Measurements from ENCODE around the gene NCAM2.

Gene NCAM2

DNA sequence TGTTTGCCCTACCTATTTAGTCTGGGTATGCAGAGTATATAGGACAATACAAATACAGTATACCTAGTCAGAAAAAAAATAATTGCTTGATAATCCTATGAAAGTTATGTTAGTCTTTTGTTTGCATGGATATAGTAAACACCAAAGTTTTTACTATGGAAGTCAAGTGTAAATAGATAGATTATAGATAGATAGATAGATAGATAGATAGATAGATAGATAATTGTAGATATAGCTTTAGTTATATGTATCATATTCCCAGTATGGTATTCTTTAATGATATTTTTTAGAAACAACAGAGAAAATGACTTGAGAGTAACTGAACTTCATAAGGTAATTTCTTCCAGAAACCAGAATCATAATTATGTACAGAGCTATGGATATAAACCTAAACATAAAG is 158.2 kb downstream of the NCAM2 start:
- no peaks in the 10 kb centered on the region for H3K4me1 ChIP-seq (ENCODE audit: control insufficient read depth, insufficient read depth, low read length)
- no peak overlapping the region for H3K4me3 ChIP-seq (ENCODE audit: low read depth, low read length)
- no peaks in the 10 kb centered on the region for H3K27me3 ChIP-seq (ENCODE audit: control insufficient read depth, insufficient read depth, low read length)
- no peaks in the 10 kb centered on the region for H3K36me3 ChIP-seq (ENCODE audit: control insufficient read depth, insufficient read depth, low read length)
- no peaks in the 10 kb centered on the region for H3K9me3 ChIP-seq (ENCODE audit: control insufficient read depth, insufficient read depth, low read length)
- H3K9ac ChIP-seq (ENCODE audit: low read depth, low read length): no peak overlapping the region

- H3K4me1 ChIP-seq (ENCODE audit: control insufficient read depth, insufficient read depth, low read length): no peaks in the 10 kb centered on the region
- H3K4me3 ChIP-seq (ENCODE audit: low read depth, low read length): no peak overlapping the region
- H3K36me3 ChIP-seq (ENCODE audit: control insufficient read depth, insufficient read depth, low read length): no peaks in the 10 kb centered on the region
- no peak overlapping the region for H3K9ac ChIP-seq (ENCODE audit: low read depth, low read length)
- H3K9me3 ChIP-seq (ENCODE audit: control insufficient read depth, insufficient read depth, low read length): no peaks in the 10 kb centered on the region
- no peaks in the 10 kb centered on the region for H3K27me3 ChIP-seq (ENCODE audit: control insufficient read depth, insufficient read depth, low read length)
These were observed 158.7 kb downstream of the NCAM2 start for GRCh38 chr21:21156957-21157356.

DNA sequence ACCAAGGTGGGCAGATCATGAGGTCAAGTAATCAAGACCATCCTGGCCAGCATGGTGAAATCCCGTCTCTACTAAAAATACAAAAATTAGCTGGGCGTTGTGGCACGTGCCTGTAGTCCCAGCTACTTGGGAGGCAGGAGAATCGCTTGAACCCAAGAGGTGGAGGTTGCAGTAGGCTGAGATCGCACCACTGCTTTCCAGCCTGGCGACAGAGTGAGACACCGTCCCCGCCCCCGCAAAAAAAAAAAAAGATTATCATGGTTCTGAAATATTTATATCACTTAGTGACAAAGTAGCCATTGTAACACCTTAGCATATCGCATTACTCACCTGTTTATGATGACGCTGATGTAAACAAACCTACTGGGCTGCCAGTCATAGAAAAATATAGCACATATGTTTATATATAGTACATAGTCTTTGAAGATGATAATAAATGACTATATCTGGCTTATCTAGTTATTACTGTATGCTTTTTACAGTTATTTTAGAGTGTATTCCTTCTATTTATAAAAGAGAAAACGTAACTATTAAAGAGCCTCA is 160.2 kb downstream of the NCAM2 start:
- H3K4me1 ChIP-seq (ENCODE audit: control insufficient read depth, insufficient read depth, low read length): no peaks in the 10 kb centered on the region

GRCh38 chr21:21159253-21159899 is 161.2 kb downstream of the NCAM2 start:
- Histone ChIP-seq H3K27me3 (ENCODE audit: control insufficient read depth, insufficient read depth, low read length) (no peaks in the 10 kb centered on the region), H3K9ac (ENCODE audit: low read depth, low read length) (no peak overlapping the region), H3K4me1 (ENCODE audit: control insufficient read depth, insufficient read depth, low read length) (no peaks in the 10 kb centered on the region), H3K4me3 (ENCODE audit: low read depth, low read length) (no peak overlapping the region), H3K9me3 (ENCODE audit: control insufficient read depth, insufficient read depth, low read length) (no peaks in the 10 kb centered on the region), H3K36me3 (ENCODE audit: control insufficient read depth, insufficient read depth, low read length) (no peaks in the 10 kb centered on the region)

More for the DNA sequence above, 160.2 kb downstream of the NCAM2 start:
- Histone ChIP-seq H3K27me3 (ENCODE audit: control insufficient read depth, insufficient read depth, low read length) (no peaks in the 10 kb centered on the region), H3K9me3 (ENCODE audit: control insufficient read depth, insufficient read depth, low read length) (no peaks in the 10 kb centered on the region), H3K9ac (ENCODE audit: low read depth, low read length) (no peak overlapping the region), H3K36me3 (ENCODE audit: control insufficient read depth, insufficient read depth, low read length) (no peaks in the 10 kb centered on the region), H3K4me3 (ENCODE audit: low read depth, low read length) (no peak overlapping the region)

DNA sequence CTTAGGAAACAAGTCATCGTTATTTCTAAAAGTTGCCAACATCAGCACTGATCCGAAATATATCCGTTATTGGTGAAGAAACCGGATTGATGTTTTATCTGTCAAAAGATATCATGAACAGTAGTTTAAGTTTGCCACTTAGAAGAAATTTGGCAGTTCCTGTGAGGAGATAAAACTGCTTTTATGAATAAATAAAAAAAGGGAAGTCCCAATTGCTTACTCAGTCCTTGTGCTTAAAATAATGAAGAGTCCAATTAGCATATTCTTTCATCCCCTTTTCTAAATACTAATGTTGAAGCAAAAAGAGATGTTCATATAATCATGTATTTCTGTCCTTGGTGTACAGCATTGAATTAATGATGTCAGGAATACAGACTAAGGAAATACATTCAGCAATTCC is 164.6 kb downstream of the NCAM2 start:
- Histone ChIP-seq H3K9ac (ENCODE audit: low read depth, low read length) (no peak overlapping the region), H3K4me3 (ENCODE audit: low read depth, low read length) (no peak overlapping the region), H3K36me3 (ENCODE audit: control insufficient read depth, insufficient read depth, low read length) (no peaks in the 10 kb centered on the region), H3K4me1 (ENCODE audit: control insufficient read depth, insufficient read depth, low read length) (no peaks in the 10 kb centered on the region), H3K27me3 (ENCODE audit: control insufficient read depth, insufficient read depth, low read length) (no peaks in the 10 kb centered on the region), H3K9me3 (ENCODE audit: control insufficient read depth, insufficient read depth, low read length) (no peaks in the 10 kb centered on the region)

- H3K27me3 ChIP-seq (ENCODE audit: control insufficient read depth, insufficient read depth, low read length): no peaks in the 10 kb centered on the region
- no peak overlapping the region for H3K4me3 ChIP-seq (ENCODE audit: low read depth, low read length)
- H3K9me3 ChIP-seq (ENCODE audit: control insufficient read depth, insufficient read depth, low read length): no peaks in the 10 kb centered on the region
- H3K9ac ChIP-seq (ENCODE audit: low read depth, low read length): no peak overlapping the region
- no peaks in the 10 kb centered on the region for H3K4me1 ChIP-seq (ENCODE audit: control insufficient read depth, insufficient read depth, low read length)
- no peaks in the 10 kb centered on the region for H3K36me3 ChIP-seq (ENCODE audit: control insufficient read depth, insufficient read depth, low read length)
These were observed 165.7 kb downstream of the NCAM2 start for GRCh38 chr21:21163904-21164303.

DNA sequence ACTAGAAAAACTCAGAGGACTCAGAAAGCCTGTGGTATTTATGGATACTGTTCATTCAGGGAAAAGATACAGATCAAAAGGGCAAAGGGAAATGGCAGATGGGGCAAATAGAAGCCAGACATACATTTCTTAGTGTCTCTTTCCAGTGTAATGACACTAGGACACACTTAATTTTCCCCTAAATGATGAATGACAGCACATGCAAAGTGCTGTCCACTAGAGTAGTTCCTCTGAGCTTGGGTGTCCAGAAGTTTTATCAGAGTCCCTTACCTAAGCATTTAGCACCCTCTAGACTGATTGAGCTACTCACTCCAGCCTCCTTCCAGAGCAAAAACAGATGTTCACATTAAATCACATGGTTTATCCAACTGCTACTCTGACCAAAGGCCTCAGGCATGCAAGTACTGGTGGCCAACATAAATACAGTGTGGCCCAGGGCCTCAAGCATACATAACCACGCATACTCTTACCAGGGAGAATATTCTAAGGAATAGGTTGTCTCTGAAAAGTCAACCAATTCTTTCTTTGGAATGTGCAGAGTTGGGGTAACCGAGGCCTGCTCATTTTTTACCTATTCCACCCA is 166.9 kb downstream of the NCAM2 start:
- H3K36me3 ChIP-seq (ENCODE audit: control insufficient read depth, insufficient read depth, low read length): no peaks in the 10 kb centered on the region
- no peaks in the 10 kb centered on the region for H3K9me3 ChIP-seq (ENCODE audit: control insufficient read depth, insufficient read depth, low read length)
- no peaks in the 10 kb centered on the region for H3K27me3 ChIP-seq (ENCODE audit: control insufficient read depth, insufficient read depth, low read length)
- H3K4me3 ChIP-seq (ENCODE audit: low read depth, low read length): no peak overlapping the region
- no peak overlapping the region for H3K9ac ChIP-seq (ENCODE audit: low read depth, low read length)
- H3K4me1 ChIP-seq (ENCODE audit: control insufficient read depth, insufficient read depth, low read length): no peaks in the 10 kb centered on the region

DNA sequence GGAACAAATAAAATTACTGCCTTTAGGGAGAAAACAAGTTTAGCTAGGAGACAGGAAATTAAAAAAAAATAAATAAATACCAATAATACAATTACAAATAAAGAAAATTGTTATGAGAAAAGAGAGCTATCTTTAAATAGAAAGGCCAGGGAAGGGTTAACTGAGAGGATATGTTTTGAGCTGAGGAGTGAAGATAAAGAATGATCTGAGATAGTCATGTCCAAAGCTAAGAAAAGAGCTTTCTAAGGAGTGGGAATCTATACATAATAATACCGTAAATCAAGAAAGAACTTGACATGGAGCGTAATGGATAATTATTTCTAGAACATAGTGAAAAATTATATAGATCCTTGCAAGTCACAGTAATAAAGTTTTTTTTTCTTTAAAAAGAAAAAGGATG is 176.5 kb downstream of the NCAM2 start:
- no peaks in the 10 kb centered on the region for H3K4me1 ChIP-seq (ENCODE audit: control insufficient read depth, insufficient read depth, low read length)
- no peak overlapping the region for H3K4me3 ChIP-seq (ENCODE audit: low read depth, low read length)
- no peaks in the 10 kb centered on the region for H3K27me3 ChIP-seq (ENCODE audit: control insufficient read depth, insufficient read depth, low read length)
- no peaks in the 10 kb centered on the region for H3K9me3 ChIP-seq (ENCODE audit: control insufficient read depth, insufficient read depth, low read length)
- H3K36me3 ChIP-seq (ENCODE audit: control insufficient read depth, insufficient read depth, low read length): no peaks in the 10 kb centered on the region
- H3K9ac ChIP-seq (ENCODE audit: low read depth, low read length): no peak overlapping the region

DNA sequence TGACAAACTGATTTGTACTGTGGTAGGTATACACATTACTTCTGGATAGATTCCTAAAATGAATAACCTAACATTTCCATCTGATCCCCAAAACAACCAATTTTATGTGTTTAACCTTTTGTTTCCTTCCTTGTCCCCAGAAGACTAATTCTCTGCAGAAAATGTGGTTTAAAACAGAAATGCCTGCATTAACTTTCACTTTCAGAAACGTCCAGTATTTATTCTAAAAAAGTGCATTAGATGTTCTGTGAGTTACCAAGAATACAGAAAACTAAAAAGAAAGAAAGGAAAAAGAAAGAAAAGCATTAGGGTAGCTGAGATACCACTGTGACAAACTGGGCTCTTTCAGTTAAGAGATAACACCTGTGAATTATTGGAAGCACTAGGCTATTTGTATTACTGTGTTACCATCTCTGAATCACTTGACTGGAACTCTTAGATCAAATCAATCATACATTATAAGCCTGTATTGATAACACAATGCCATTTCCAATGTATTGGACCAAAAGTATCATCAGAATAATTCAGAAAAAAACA is 177.7 kb downstream of the NCAM2 start:
- Histone ChIP-seq H3K9me3 (ENCODE audit: control insufficient read depth, insufficient read depth, low read length) (no peaks in the 10 kb centered on the region), H3K4me3 (ENCODE audit: low read depth, low read length) (no peak overlapping the region)

GRCh38 chr21:21177353-21177986 is 179.3 kb downstream of the NCAM2 start:
- Histone ChIP-seq H3K9me3 (ENCODE audit: control insufficient read depth, insufficient read depth, low read length) (no peaks in the 10 kb centered on the region), H3K9ac (ENCODE audit: low read depth, low read length) (no peak overlapping the region), H3K4me3 (ENCODE audit: low read depth, low read length) (no peak overlapping the region), H3K4me1 (ENCODE audit: control insufficient read depth, insufficient read depth, low read length) (no peaks in the 10 kb centered on the region), H3K36me3 (ENCODE audit: control insufficient read depth, insufficient read depth, low read length) (no peaks in the 10 kb centered on the region), H3K27me3 (ENCODE audit: control insufficient read depth, insufficient read depth, low read length) (no peaks in the 10 kb centered on the region)

More for the DNA sequence above, 177.7 kb downstream of the NCAM2 start:
- Histone ChIP-seq H3K36me3 (ENCODE audit: control insufficient read depth, insufficient read depth, low read length) (no peaks in the 10 kb centered on the region), H3K4me1 (ENCODE audit: control insufficient read depth, insufficient read depth, low read length) (no peaks in the 10 kb centered on the region), H3K9ac (ENCODE audit: low read depth, low read length) (no peak overlapping the region), H3K27me3 (ENCODE audit: control insufficient read depth, insufficient read depth, low read length) (no peaks in the 10 kb centered on the region)

DNA sequence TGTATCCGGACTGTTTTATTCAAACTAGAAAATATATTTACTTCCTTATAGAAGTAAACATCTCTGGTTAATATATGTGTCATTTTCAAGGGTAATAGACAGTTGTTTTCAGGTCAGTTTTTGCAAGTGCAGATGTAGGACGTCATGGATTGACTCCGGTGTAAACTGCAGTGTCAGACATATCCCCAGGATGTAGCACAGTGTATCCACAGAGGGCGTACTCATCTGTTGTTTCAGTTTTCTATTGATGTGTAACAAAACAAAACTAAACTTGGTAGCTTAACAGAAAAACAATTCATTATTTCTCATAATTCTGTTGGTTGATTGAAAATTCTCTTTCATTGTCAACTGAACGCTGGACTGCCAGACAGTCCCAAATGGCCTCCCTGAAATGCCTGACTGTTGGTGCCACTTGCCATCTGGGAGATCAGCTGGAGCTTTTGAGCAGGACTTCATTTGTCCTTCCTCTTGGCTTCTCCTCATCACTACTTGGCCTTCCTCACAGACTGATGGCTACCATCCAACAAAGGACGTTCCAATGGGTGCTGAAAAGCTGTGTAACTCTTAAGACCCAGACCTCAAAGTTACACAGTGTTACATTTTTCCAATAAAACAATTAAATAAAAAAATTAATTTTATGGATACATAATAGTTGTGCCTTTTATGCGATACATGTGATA is 181.6 kb downstream of the NCAM2 start:
- Histone ChIP-seq H3K4me1 (ENCODE audit: control insufficient read depth, insufficient read depth, low read length) (no peaks in the 10 kb centered on the region), H3K36me3 (ENCODE audit: control insufficient read depth, insufficient read depth, low read length) (no peaks in the 10 kb centered on the region), H3K9me3 (ENCODE audit: control insufficient read depth, insufficient read depth, low read length) (peaks cover 3% of the 10 kb centered on the region), H3K9ac (ENCODE audit: low read depth, low read length) (no peak overlapping the region), H3K27me3 (ENCODE audit: control insufficient read depth, insufficient read depth, low read length) (no peaks in the 10 kb centered on the region), H3K4me3 (ENCODE audit: low read depth, low read length) (no peak overlapping the region)

All from iPS-15b (cell line).